Stimulated activated CD8-positive, alpha-beta memory T cell treated with anti-CD3 and anti-CD28 coated beads, Interleukin-7, amount 100 ng/mL, for 48 hours (primary cell): ENCODE results near the gene RBM23.
A peak's percentile ranks its signal among the peaks of the same experiment; 100 is the strongest.
"Not testable (repeated sequence)": the region's sequence is repeated elsewhere in the genome, so short reads cannot be mapped to it uniquely, and the experiment has no call there.

Experiments
- DNase-seq, 2 donors: peaks; one replicate each; pipeline ENCODE4 v3.0.0-alpha.2; 2020; ENCODE audit warnings: low read depth in 1 of 2; ENCODE audit errors: extremely low read depth in 1 of 2

Gene RBM23

GRCh38 chr14:22920697-22921096 lies 1.7 kb upstream of the RBM23 start:
- no peak for DNase-seq

- no peak for DNase-seq
Observed at GRCh38 chr14:22919601-22919921, 612 bp upstream of the RBM23 start.

- DNase-seq, result no peak
Observed at GRCh38 chr14:22915886-22916521, 2.9 kb downstream of the RBM23 start.

DNA sequence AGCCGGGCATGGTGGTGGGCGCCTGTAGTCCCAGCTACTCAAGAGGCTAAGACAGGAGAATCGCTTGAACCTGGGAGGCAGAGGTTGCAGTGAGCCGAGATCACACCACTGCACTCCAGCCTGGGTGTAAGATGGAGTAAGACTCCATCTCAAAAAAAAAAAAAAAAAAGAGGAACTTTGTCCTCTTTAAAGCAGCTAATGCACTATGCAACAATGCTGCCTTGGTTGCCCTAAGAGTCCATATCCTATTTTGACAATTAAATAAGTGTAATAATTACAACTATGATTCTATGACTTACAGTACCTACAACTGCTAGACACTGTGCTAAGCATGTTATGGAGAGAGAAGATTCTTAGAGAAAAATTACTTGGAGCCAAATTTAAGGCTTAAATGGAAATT lies 4.1 kb downstream of the RBM23 start:
- not testable (repeated sequence) for DNase-seq

DNA sequence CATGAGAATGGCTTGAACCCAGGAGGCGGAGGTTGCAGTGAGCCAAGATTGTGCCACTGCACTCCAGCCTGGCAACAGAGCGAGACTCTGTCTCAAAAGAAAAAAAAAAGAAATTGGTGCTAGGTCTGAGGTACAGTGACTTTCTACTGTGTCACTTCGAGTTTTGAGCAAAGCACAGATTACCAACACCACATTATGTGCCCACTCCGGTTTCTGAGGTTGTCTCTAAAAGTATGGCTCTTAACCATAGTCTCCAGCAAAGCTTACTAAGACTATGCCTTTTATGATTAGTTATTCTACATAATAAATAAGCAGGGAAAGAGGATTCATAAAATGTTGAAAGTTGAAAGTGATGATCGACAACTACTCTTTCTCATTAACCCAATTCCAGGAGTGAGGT lies 8.0 kb downstream of the RBM23 start:
- DNase-seq, result no peak

DNA sequence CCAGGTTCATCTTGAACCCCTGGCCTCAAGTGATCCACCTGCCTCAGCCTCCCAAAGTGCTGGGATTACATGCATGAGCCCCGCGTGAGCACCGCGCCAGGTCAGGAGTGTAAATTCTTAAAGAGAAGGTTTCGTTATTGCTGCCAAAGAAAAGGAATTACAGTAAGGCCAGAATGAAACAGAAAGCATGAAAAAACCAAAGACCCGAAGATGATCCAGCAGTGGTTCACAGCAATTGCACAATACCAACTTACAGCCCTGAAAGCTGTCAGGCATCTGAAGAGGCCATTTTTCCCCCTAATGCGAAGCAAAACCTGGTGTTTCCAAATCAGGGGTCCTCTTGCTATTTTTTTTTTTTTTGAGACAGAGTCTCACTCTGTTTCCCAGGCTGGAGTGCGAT lies 10.3 kb downstream of the RBM23 start:
- DNase-seq, result no peak

DNA sequence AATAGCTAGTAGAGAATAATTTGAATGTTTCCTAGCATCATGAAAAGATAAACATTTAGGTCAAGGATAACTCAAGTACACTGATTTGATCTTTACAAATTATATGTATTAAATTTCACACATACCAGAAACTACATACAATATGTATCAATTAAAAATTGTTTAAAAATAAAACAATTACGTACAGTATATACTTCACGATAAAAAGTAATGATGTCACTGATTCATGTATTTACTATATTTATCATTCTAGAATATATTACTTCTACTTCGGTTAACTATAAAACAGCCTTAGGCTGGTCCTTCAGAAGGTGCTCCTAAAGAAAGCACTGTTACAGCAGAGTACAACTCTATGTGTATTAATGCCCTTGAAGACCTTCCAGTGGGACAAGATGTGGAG lies 11.5 kb downstream of the RBM23 start:
- no peak for DNase-seq

GRCh38 chr14:22906073-22906472 lies 12.9 kb downstream of the RBM23 start:
- DNase-seq, result no peak

- no peak for DNase-seq
Observed at GRCh38 chr14:22905627-22906026, 13.3 kb downstream of the RBM23 start.

- no peak for DNase-seq
Observed at GRCh38 chr14:22903742-22904087, 15.2 kb downstream of the RBM23 start.

DNA sequence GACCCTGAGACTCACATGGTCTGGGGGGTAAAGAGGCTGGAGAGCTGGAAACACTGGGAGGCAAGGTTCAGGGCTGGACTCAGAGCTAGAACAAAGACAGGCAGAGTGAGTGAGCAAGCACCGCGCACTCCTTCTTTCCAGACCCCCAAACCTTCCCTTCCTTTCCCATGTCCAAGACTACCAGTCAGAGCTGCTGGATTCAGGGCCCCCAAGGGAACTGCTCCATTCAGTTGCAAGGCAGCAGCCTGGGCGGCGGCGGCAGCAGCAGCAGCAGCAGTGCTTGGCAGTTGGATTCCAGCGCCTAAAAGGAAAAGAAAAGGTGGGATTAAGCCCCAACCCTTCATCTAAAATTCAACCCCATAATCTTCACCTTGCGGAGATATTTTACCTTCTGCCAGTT lies 17.1 kb downstream of the RBM23 start:
- no peak for DNase-seq

- no peak for DNase-seq
Observed at GRCh38 chr14:22900081-22900799, 18.7 kb downstream of the RBM23 start.

DNA sequence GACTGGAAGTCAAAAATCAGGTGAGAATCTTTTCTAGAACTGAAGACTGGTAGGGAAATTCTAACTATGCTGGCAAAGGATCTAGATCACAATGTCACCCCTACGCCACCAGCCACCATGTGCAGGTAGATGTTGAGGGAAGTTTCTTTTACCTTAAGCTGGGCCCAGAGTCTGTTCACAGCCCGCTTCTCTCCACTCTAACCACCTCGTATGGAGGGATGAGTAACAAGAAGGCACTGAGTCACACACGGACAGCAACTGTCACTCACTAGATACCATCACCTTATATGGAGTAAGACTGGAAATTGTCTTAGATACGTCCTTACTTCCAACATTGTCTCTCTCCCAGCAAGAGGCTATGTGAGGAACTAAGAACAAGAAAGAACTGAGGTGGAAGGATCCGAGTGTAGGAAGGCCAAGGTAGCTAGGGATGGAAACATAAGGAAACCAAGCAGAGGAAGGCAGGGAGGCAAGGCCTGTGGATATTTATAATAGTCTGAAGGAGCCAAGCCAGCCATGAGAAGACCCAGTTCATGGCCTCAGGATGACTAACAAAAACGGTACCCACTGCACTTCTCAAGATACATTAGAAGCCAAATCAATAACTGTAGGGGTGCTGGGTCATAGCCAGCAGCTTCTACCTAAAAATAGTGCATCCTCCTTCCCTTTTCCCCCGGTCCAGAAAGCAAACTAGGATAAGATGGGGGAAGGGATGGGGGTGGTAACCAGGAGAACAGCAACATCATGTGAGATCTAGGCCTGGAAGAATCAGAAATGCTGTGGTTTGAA lies 20.5 kb downstream of the RBM23 start:
- DNase-seq, result no peak

GRCh38 chr14:22897357-22897756 lies 21.6 kb downstream of the RBM23 start:
- DNase-seq, result no peak

GRCh38 chr14:22896760-22897159 lies 22.2 kb downstream of the RBM23 start:
- DNase-seq, result no peak

- no peak for DNase-seq
Observed at GRCh38 chr14:22896356-22896755, 22.6 kb downstream of the RBM23 start.

DNA sequence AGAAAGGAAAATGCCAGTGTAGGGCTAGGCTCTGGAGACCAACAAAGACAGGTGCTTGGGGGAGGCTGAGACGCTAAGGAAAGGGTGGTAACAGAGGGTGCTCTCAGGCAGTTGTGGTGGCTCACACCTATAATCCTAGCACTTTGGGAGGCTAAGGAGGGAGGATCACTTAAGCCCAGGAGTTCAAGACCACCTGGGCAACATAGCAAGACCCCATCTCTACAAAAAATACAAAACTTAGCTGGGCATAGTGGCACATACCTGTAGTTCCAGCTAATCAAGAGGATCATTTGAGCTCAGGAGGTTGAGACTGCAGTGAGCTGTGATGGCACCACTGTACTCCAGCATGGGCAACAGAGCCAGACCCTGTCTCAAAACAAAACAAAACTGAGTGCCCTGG lies 23.5 kb downstream of the RBM23 start:
- no peak for DNase-seq

DNA sequence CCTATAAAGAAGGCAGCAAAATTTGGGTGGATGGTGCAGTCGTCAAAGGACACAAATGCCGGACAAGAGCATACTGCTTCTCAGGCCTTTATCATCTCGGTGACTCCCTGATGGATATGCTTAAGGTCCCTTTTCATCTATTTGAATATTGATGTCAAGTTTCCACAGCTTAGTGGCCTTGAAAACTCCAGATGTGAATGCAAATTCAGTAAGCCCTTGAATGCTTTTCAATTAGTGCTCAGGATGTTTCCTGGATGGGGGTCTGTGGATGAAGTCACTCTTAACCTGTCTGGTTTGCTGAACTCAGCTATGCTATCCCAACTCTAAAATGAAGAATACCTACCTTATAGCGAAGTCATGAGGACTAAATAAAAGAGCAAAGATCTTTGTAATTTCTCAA lies 25.2 kb downstream of the RBM23 start:
- DNase-seq, result no peak

GRCh38 chr14:22892488-22892887 lies 26.5 kb downstream of the RBM23 start:
- no peak for DNase-seq

DNA sequence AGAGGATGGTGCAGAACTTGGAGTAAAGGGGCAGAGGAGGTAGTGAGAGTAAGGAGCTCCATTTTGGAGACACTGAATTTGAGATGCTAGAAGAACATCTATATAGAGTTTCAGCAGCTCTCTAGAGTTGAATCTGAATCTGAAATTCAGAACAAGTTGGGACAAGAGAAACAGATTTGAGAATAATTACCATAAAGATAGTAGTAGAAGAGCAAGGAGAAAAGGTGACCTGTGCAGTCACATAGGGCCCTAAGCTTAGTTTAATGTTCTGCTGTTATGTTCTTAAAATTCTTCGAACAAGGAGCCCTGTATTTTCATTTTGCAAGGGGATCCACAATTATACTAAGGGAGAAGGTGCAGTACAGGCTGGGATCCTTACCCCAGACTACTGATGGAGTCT lies 28.5 kb downstream of the RBM23 start:
- no peak for DNase-seq

- DNase-seq, result no peak
Observed at GRCh38 chr14:22888662-22889061, 30.3 kb downstream of the RBM23 start.

GRCh38 chr14:22887990-22888378 lies 31.0 kb downstream of the RBM23 start:
- DNase-seq, result peak in 1 of 2 donors; percentile 40
